ENCODE measurements around the gene ITGBL1.

The ITGBL1 gene

DNA sequence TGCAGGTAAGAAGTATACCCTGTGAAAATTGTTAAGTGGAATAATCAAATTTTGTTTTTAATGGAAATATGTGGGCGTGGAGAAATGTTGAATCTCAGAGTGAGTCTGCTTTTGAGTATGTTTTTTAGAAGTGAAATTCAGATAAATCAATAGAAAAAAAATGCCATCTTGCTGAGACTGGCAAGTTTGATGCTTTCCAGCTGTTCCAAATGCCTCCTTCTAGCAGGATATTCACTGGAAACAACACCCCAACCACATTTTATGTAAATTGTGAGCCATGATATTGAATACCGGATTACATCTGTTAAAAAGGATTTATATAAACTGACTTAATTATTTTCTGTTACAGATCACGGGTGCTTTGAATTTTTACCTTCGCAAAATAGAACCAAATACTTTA lies 115.4 kb downstream of the ITGBL1 start:
- DNase-seq = no peak

DNA sequence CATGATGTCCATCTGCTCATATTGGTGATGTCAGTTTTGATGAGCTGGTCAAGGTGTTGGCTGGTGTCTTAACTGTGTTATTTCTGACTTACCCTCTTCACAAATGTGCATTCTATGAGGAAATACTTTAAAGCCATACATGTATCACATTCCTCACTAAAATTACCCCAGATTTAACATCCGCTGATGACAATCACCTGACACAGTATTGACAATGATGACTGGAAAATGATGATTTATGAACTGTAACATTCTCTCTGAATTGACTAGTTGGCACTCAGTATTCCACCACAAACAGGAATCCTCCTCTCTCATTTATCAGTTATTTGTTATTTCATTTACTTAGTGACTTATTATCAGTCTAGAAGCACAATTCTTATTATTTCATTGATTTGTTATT lies 117.3 kb downstream of the ITGBL1 start:
- no peak for DNase-seq

DNA sequence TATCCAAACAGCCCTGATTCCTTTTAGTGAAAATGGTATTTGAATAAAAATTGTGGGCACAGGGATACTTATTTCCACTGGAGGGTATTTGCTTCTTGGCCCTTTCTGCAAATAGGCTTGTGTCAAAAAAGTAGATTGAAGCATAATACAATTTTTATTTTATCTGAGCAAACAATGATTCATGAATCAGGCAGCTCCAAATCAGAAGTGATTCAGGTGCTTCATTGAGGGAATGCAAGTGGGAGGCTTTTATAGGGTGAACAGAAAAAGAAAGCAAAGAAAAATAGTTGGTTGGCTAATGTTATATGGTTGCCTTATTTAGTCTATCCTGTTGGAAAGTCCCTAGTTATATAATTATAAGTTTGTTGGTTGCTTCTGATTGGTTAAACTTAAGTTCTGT lies 117.9 kb downstream of the ITGBL1 start:
- DNase-seq = no peak

DNA sequence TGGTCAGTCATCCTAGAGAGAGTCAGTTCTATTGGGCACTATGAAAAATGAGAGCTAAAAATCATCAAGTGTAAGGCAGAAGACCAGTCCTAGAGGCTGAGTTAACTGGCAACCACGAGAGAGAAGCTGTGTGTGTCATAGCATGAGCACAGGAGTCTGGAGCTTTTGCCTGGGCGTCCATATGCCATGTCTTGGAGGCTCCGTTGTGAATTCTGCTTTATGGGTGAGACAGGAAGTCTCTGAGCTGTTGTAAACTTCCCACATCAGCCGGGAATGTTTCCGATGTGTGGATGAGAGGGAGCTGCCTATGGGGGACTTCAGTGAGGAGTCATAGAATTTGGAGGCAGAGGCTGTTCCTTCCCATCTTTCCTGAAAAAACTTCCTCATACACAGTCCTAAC lies 120.0 kb downstream of the ITGBL1 start:
- no peak for DNase-seq

DNA sequence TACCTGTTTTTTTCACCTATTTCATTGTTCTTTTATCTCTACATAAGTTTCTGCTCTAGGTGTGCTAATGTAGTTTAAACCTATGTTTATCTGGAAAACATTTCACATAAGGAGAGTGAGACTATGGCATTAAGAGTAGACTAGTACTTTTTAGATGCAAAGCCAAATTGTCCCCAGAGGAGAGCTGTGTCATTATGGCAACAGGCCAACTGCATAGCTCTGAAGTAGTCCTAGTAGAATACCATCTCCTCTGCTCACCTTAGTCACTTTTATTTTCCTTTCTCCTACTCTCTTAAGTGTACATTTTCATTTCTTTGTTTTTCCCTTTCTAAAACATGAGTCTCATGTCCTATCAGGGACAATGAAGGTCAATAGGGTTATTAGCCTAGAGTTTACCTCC lies 123.1 kb downstream of the ITGBL1 start:
- no peak for DNase-seq

DNA sequence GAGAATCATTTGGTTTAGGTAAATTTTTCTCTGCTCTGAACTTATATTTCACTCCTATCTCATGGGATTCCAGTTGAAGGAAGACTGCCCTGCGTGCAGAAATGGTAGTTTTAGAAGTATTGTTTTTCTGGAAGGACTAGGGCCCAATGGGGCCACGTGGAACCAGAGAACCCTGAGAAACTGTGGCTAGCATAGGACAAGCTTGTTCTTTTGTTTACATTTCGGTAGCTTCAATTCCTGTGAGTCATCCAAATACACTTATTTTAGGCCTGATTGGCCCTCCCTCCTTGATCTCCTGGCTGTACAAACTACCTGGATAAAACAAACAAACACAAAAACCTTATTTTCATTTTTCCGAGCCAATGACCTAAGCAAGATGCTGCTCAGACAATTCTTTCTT lies 124.0 kb downstream of the ITGBL1 start:
- no peak for DNase-seq

DNA sequence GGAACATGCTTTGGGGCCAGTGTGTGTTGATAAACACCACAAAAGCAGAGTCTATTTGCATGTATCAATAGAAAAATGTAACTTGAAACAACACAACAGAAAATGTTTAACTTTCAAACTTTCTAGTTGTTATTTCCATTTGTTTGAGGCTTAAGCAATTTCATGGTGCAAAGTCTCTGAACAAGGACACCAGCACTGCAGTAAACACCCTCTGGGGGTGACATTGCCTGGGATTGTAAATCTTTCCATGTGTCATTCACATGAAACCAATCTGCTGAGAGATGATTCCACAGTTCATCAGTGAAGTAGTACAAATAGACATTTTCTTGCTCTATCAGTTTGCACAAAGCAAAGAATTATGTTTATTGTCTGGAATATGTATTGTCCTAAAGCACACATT lies 124.5 kb downstream of the ITGBL1 start:
- DNase-seq = no peak

DNA sequence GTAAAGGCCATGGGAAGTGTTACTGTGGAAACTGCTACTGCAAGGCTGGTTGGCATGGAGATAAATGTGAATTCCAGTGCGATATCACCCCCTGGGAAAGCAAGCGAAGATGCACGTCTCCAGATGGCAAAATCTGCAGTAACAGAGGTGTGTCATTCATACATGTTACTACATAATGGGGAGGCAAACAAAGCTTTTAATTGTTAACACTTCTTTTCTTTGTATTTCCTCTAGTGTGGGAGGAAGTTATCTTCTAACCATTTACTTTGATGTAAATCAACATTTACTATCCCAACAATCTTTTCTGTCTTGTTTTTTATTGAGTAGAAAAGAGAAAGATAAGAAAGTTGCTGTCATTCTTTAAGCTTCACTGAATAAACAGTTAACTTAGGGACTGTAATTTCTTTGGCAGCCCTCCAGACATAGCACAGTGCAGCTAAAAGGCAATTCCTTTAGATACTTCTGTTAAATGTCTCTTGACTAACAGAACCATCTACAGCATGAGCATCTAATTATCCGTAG lies 126.9 kb downstream of the ITGBL1 start:
- DNase-seq = no peak

DNA sequence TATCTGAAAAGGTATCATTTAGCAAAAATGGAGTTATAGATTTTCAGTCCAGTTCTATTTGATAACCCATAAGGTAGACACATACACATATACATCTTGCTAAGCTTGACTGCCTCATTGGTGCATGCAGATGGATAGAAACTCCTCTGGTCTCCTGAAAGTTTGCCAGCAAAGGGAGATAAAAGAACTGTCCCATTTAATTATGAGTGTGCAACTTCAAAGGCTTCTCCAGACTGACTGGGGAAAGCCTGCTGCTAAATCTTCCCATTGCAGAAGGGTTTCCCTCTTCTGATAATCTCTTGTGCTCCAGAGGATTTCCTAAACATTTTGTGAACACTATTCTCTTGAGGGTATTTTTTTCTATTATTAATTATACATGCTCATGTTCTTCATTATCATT lies 131.9 kb downstream of the ITGBL1 start:
- DNase-seq = no peak

DNA sequence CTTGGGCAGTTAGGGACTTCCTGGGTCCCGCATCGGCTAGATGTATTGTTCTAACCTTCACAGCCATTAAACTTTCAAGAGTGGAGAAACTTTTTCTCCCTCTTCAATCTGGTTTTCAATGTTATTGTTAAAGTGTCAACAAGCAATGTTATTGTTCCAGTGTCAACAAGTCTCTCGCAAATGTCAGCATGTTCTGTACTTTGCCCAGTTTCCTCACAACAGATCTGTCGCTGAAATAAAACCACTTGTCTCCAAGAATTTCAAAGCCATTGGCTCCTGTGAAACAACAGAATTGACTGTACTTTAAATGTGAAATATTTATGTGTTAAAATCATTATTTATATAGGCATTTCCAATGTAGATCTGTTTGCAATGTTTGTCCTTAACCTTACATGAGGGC lies 138.0 kb downstream of the ITGBL1 start:
- DNase-seq = no peak

DNA sequence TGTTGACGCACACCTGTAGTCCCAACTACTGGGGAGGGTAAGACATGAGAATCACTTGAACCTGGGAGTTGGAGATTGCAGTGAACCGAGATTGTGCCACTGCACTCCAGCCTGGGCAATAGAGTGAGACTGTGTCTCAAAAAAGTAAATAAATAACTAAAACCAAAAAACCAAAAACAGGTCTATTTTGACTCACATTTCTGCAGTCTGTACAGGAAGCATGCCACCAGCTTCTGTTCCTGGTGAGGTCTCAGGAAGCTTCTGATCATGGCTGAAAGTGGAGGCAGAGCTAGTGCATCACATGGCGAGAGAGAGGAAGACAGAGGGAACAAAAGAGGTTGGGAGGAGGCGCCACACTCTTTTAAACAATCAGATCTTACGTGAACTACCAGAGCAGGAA lies 142.5 kb downstream of the ITGBL1 start:
- DNase-seq = no peak

DNA sequence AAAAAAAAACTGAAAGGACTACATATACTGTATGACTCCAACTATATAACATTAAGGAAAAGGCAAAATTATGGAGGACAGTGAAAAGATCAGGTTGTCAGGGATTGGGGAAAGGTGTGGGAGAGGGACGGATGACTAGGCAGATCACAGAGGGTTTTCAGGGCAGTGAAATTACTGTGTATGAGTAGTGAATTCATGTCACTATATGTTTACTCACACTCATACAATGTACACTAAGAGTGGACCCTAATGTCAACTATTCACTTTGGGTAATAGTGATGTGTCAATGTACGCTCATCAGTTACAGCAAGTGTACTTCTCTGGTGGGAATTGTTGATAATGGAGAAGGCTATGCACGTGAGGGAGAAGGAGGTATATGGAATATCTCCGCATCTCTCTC lies 144.3 kb downstream of the ITGBL1 start:
- DNase-seq = no peak

DNA sequence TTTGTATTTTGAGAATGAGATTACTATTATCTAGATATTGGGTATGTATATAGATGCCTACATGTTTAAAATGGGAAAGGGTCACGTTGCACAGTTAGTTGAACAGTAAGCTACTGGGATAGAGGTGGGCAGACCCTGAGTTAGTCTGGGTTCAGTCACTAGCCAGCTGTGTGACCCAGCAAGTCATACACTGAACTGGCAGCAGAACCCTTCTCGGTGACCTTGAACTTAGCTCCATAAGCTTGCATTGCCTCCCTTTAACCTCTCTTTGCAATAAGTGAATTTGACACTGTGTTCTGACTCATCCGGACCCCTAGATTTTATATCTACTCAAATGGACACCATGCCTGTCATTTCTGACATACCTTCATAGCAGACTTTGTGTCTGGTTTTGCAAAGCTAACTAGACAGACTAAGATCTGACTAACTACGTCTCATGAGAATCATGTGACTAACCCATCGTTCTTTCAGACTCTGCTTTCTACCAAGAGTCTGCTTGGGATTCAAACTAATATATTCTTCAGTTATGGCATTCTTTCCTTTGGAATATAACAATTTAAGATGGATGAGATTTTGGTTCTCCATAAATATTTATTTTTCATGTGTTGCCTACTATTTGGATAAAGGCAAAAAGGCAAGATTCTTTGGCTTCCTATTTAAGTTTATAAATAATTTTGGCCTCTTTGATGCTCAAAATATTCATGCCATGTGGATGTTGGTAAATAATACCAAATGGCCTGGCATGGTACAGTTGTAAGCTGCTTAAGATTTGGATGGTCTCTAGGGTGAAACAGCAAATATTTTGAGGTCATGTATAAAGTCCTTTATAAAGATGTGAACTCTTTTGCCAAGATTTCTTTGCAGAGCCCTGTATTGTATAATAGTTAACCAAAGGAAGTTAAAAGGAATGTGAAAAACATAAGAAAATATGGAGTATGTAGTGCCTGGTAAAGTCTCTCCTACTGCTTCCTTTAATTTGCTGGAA lies 159.3 kb downstream of the ITGBL1 start:
- no peak for DNase-seq

DNA sequence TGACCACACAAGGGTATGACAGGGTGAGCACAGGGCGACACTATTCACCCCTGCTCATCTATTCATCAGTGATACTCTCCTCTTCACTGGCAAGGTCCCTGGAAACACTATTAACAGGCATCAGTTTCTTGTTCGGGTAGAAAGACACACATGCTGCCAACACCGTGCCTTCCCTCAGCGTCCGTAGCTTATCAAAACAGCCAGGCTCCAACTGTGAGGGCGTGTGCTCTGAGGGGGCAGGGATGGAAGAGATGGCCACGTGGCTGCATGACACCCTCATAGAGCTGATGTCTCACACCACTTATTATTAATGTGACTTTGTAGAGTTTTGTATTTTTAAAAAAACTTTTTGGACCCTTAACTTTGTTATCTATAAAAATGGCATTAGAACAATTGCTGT lies 160.3 kb downstream of the ITGBL1 start:
- DNase-seq = no peak

DNA sequence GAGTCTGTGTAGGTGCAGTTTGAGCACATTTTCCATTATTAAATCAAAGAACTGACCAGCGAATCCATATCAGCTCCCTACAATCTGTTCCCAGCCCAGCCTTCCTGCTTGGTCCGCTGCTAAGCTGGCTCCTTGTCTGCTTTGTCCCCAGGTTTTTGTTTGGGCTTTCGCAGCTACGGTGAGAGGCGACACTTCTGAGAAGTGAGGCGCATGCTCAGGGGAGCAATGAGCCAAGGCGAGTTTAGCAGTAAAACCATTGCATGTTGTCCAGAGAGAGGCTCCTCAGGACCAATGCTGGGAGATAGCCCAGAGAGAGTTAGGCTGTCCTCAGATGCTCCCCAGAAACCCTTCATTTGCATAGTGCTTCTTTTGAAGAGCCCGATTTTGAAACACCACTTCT lies 162.0 kb downstream of the ITGBL1 start:
- DNase-seq = no peak

DNA sequence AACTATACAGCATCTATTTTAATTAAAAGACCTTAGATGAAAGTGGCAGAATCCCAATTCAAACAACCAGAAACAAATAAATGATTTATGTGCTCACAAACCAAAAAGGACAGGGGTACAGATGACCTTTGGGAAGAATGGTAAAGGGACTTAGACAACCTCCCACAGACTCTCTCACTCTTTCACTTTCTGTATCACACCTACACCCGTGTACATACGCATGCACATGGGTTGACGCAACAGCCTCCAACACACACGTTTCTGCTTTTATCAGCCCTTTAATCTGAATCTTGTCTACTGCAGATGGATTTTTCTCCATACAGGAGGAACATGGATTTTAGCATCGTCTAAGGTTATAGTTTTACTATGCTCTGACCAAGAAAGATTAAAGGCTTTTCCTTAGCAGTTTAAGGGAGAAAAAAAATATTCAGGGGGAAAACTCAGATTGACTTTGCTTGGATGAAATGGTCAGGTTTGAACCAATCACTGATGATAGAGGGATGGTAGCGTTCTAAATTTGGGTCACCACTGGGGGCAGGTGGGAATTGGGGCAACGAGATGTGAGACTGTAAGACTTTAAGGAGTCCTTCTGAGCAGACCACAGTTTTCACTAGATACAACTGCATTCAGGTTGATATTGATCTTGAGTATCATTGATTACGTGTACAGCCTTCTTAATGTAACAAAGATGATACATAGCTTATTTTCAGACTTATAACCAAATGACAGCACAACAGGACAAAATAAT lies 166.1 kb downstream of the ITGBL1 start:
- DNase-seq = no peak

DNA sequence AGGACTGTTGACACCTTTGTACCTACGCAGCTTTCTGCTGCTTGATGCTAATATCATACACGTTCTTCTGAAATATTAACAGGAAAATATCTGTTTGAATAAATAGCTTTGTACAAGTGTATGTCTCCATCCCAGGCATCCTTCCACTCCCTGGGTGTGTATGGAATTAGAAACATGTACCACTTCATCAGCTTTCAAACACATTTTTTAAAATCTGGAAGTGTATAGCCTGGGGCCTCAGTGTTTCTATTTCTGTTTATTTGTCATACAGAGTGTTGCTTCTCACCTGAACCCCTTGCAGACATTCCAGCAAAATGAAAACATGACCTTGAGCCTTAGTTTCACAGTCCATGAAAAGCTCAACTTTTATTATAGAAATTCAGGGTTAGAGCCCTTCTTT lies 168.6 kb downstream of the ITGBL1 start:
- DNase-seq = no peak

DNA sequence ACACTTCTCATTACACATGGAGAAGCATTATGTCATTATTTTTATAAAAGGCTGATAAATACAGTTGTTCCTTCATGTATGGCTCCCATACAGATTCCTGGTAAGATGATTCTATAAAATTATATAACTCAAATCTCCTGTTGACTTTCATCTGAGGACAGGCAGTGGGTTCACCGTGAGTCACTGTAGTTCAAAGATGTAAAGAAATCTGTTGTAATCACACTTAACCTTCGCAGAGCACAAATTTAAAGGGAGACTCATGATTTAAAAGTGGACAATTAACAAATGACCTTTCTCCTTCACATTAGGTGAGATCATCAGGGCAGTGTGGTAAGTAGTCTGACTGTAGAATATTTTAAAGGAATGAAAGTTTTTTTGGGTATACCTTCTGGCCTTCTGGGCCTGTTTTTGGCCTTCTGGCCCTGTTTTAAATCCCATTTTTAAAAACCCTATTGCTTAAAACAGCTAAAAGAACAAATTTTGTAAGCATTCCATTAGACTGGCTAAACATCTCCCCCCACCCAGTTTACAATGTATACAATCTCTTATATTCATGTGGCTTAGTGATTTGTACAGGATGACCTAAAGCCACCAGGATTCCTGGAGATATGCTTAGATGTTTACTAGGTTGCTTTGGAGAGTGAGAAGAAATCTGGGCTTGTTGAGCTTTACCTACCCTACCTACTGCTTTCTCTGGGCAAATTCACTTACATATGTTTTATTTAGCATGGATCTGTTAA lies 171.2 kb downstream of the ITGBL1 start:
- DNase-seq = peak; percentile 9

DNA sequence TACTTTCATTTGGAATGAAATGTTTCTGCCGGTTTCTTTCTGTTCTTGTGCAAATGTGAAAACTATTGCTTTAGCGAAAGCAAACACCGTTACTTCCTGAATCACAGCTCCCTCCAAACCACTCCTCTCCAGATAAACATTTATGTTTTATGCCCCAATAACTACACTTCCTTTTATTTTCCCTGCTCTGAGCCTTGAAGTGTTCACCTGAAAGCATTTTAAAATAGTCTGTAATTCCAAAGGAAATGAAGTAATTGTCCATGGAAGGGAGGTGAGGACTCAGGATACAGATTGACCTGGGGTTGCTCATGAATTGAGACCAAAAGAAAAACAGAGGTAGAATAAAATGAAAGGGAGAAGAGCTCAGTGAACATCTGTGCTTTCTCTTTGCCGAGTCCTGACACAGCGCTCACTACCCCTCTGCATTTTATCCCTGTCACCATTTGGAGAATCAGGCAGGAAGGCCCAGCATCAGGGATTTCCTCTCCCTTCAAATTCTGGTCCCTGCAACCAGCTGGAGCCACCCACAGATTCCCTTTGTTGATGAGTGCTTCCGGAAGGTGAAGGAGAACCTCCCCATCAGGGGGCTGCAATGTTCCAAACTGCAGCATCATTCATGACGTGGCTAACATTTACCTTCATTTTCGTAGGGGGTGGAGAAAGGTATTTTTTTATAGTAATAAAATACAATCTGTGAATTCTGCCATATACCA lies 171.9 kb downstream of the ITGBL1 start:
- DNase-seq = peak; percentile 36

DNA sequence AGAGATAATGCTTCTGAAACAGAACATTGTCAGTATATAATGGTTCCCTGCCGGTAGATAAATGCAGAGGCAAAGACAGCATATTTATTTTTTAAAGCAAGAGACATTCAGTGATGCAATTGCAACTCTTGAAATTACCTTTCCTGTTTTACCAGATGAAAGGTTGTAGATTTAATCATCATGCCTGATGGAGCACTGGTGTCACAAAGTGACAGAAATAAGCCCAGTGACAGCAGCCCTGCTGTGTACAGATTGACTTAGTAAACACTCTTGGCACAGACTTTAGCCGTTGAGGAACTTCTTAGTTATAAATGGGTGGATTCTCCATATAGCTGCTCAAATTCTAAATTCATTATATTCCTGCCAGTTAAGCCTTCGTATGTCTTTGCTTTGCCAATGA lies 172.5 kb downstream of the ITGBL1 start:
- no peak for DNase-seq

DNA sequence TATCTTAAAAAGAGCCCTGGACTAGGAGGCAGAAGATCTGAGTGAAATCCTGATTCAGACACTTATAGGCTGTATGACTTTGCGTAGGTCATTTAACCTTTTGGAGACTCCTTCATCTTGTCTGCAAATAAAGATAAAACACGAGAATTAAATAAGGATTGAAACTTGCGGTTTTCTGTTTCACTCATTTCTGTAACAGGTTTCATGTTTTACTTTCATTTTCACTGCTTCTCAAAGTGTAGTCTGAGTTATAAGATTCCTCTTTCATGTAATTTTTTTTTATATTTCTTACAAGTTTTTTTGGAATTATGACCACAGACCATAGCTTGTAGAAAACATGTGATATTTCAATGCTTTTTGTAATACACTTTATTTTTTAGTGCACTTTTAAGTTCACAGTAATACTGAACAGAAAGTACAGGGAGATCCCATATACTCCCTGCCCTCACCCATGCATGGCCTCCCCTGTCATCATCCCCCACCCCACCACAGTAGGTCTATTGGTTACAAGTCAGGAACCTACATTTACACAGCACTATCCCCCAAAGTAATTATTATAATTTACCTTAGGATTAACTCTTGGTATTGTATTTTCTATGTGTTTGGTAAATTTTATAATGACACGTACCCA lies 174.6 kb downstream of the ITGBL1 start:
- DNase-seq = no peak

DNA sequence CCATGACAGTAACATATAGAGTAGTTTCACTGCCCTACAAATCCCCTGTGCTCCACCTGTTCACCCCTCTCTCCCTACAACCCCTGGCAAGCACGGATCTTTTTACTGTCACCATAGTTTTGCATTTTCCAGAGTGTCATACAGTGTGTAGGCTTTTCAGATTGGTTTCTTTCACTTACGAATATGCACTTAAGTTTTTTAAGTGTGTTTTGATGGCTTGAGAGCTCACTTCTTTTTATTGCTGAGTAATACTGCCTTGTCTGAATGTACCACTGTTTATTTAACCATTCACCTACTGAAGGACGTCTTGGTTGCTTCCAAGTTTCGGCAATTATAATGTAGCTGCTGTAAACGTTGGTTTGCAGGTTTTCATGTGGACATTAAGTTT lies 175.1 kb downstream of the ITGBL1 start:
- DNase-seq = no peak

Measured in right kidney (tissue), 1 donor.